ENCODE data around the gene ILDR1.

GRCh38 chr3:122024800-122025199, 2.8 kb upstream of the ILDR1 start:
- TF ChIP-seq TAF1 (IDR thresholded peaks at IDR 0.05; ENCODE audit: borderline replicate concordance, insufficient read depth, low read length) (no peak), POLR2AphosphoS5 (IDR thresholded peaks at IDR 0.05; ENCODE audit: low read depth, low read length) (no peak)

All from PFSK-1 (cell line).